Activated CD4-positive, alpha-beta T cell treated with anti-CD3 and anti-CD28 coated beads, Interleukin-2, Interleukin-4, amounts not matched to agents 100 ng/mL and 50 ng/mL, durations not matched to agents 16 hours and 8 hours (primary cell): ENCODE results near the gene CASTOR1.
A peak's percentile ranks its signal among the peaks of the same experiment; 100 is the strongest.

ENCODE experiments used
- DNase-seq: peaks from one replicate; pipeline ENCODE4 v3.0.0-alpha.2; 2020; ENCODE audit warnings: low spot score

CASTOR1 gene

GRCh38 chr22:30318799-30319419 lies 29.6 kb upstream of the CASTOR1 start:
- no peak for DNase-seq

DNA sequence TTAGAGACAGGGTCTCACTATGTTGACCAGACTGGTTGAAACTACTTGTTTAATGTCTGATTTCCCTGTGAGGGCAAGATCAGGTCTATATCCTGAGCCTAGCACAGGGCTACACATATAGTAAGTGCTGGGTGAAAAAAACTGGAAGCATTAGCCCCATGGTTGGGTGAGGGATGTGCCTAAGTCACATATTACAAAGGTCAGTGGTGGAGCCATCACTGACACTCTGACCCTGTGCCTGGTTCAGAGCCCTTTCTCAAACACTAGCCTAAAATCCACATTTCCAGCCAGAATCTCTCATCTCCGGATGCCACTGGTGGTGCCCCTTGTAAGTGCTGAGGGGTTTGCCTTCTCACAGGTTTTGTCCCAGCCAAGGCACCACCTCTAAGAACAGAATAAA lies 28.5 kb upstream of the CASTOR1 start:
- DNase-seq: no peak

GRCh38 chr22:30315962-30316576 lies 26.8 kb upstream of the CASTOR1 start:
- DNase-seq: no peak

DNA sequence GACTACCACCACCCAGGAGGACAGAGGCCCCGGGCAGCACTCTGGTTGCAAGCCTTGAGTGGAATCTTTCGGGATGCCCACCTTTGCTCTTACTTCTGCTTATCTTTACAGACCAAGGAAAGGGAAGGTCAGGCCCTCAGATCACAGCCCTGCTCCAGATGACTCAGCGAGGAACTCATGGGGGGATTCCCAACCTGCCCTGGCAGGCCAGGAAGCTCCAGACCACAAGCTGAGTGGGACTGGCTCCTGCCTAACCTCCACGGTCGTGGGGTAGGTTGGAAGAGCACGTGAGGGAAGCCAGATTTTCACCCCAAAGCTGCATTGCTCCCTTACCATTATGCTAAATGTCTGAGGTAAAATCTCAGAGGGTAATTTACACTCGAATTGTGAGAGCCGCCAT lies 25.6 kb upstream of the CASTOR1 start:
- DNase-seq: peak; percentile 64

GRCh38 chr22:30313527-30314363 lies 24.4 kb upstream of the CASTOR1 start:
- DNase-seq: no peak

GRCh38 chr22:30312053-30312452 lies 22.7 kb upstream of the CASTOR1 start:
- no peak for DNase-seq

DNA sequence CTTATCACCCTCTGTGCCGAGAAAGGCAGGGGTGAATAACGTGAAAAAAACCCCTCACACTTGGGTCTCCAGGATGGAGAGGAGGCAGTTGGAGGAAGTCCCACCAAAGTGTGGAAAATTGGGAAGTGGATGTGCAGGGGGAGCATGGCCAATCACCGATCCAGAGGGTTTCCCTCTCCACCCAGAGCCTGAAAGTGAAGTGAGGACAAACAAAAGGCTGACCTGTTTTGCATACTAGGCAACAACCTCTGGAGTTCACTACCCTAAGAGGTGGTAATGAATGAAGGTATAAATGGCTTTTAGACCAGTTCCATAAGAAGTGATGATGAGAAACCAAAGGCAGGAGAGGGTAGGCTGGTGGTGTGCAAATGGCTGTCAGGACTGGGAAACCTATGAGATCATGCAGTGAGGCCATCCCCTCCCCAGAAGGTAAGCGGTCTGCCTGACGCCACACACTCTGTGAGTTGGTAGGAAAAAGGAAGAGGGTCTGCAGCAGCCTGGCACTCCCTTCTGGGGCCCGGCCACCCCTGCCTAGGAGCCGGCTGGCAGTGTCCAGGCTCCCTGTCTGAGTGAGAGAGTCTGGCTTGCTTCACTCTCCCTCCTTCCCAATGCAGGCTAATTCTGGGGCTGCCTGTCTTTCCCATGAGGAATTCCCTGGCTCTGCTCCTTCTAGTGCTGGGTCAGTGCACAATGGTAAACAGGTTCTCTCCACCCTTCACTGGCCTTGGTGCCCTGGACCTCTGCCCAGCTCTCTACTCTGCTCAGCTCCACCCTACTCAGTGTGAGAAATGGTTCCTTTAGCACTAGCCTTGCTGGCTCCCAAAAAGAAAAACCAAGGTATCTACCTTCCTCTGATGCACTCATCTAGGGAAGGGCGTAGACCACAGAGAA lies 21.8 kb upstream of the CASTOR1 start:
- no peak for DNase-seq

DNA sequence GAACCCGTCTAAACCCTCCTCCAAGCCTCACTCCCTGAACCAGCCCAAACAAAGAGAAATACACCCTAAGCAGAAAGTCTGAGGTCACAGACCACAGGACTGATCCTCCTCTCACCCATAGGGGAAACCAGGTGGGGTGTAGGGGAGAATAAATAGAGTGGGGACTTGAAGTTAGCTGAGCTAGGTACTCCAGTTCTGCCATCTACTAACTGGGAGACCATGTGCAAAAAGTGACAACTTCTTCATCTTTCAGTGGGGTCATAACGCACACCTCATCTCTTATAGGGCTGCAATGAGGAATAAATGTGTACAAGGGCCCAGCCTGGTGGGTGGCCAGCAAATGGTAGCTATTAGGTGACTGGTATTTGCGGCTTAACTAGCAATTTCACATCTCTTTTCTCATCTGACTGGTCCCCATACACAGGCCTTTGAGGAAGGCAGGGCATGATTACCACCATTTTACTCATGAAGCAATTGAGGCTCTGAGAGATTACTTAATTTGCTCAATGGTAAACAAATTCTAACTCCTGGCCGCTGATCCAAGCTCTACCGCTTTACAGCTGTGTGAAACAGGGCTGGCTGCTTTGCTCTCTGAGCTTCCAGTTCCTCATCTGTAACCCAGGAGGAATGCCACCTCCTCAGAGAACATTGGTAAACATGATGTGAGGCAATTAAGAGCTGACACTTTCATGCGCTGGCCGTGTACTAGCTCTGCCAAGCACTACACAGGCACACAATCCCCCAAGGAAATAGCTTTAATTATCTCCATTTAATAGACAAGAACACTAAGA lies 20.8 kb upstream of the CASTOR1 start:
- no peak for DNase-seq

GRCh38 chr22:30308518-30309230 lies 19.4 kb upstream of the CASTOR1 start:
- no peak for DNase-seq

GRCh38 chr22:30308093-30308492 lies 18.8 kb upstream of the CASTOR1 start:
- no peak for DNase-seq

DNA sequence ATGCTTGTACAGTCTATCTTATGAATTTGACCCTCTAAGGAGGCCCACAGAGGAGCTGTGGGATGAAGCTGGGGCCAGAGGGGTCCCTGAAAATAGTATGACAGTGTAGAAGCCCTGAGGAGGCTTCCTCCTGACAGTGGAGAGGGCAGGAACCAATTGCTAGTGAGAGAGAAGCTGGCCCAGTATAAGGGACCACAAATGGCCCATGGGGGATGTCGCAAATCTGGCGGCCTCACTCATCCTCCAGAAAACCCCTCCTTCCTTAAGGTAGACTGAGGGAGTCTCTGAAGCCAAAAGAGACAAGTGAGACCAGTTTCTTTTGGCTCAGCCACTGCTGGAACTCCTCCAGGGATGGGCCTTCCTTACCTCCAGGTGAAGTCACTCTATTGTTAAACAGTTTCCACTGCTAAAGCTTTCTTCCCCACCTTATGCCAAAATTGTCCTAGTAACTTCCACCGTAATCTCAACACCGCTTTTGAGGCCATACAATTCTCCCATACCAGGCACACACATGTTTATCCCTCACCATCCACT lies 17.8 kb upstream of the CASTOR1 start:
- no peak for DNase-seq

DNA sequence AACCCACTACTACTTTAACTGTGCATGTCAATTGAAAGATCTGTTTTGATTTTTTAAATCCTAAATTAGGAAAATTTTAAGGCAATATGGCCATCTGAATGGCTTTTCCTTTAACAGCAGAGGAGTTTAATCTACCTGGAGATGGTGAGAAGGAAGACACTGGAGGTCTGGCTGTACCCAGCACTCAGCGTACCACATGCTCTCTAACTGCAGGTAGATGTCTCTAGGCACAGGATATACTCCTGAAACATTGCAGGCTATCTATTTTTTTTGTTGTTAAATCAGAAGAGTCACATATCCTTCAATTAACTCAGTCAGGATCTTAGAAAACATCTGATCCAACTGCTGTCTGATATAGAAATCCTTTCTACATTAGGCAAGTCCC lies 17.3 kb upstream of the CASTOR1 start:
- DNase-seq: no peak

DNA sequence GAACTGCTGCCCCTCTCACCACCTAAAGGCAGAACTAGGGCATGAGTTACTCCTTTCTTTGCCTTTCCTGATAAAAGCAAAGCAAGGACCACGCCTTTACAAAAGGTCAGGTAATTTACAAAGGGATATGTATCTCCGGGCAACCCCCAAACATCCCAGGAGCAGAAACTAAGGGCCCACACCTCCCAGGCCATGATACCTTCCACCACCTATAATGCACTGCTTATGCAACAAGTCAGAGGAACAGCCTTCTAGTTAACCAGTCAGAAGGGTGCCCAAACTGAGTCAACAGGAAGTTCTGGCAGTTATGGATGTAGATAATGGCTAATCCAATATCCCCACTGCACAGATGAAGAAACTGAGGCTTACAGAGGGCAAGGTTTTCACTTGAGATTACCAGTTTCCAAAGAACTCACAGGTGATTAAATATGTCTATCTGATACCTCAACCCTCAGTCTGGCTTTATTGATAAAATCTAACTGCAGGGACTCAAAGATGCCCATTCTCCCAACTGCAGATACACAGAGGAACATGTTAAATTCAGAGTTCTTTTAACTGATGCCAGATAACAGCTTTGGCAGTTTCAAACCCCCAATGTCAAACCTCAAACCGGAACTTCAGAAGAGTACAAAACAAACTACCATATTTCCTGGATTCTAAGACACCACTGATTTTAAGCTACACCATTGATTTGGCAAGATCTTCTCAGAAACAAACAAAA lies 16.8 kb upstream of the CASTOR1 start:
- DNase-seq: peak; percentile 81

DNA sequence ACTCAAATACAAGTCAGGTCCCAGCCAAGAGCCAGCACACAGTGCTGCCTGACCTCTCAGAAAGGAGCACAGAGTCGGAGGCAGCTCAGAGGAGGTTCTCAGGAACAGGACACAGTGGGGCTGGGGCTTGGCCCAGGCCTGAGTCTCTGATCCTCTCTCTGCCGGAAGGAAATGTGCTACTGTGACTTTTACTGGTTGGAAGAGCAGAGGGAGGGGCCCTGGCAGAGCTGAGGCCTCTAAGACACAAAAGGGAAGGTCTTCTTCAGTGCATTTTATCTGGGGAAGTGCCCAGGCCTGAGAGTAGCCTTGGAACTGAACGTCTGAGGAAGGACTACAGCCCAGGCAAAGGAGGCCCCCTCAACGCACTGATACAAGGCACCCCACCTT lies 16.2 kb upstream of the CASTOR1 start:
- DNase-seq: peak; percentile 84

DNA sequence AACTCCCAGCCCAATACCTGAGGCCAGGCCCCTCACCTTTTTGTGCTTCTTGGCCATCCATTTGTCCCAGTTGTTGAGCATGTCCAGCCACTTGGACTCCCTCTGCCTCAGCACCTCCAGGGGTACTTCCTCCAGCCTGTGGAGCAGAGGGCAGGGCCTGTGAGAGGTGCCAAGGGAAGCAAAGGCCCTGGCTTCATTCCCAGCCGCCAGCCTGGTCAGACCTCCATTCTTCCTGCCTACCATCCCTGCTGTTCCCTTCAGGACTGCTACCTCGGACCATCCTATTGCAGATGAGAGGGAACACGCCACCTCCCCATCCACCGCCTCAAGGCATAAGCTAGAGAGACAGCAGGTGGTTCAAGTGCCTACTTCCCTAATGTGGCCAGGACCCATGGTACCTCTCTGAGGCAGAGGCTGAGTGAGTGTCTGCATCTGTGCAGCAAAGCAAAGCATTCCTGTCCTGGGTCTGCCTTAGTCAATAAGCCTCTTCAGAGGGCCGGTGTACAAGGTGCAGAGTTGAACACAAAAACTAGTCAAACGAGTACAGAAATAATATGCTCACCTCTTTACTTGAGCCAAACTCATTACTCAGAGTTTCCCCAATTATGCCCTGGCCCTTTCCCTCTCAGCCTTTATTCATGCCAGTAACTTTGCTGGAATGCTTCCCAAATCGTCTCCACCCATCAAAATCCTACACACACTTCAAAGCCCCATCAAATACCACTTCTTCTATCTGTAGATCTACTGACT lies 15.4 kb upstream of the CASTOR1 start:
- DNase-seq: no peak

GRCh38 chr22:30302810-30303138 lies 13.5 kb upstream of the CASTOR1 start:
- DNase-seq: no peak

- DNase-seq: no peak
Measured at GRCh38 chr22:30301995-30302809, 12.9 kb upstream of the CASTOR1 start.

- DNase-seq: no peak
Measured at GRCh38 chr22:30299322-30299721, 10.0 kb upstream of the CASTOR1 start.
